Mesodermal cell (in vitro differentiated cells): Measurements from ENCODE around the gene ZNF669.

ENCODE experiments used
- H3K27ac ChIP-seq: 2 replicates; pipeline ENCODE4 v1.7.0; 2013; ENCODE audit warnings: mild to moderate bottlenecking, low read depth, low read length, moderate library complexity; ENCODE audit not compliant: severe bottlenecking
- H3K36me3 ChIP-seq: 2 replicates; pipeline ENCODE4 v1.7.1; 2013; ENCODE audit warnings: mild to moderate bottlenecking, low read length, moderate library complexity; ENCODE audit not compliant: control insufficient read depth, insufficient read depth
- H3K4me1 ChIP-seq: one replicate; pipeline ENCODE4 v1.7.1; 2013; ENCODE audit warnings: mild to moderate bottlenecking, low read length; ENCODE audit not compliant: insufficient read depth, control insufficient read depth, poor library complexity, severe bottlenecking
- H3K4me3 ChIP-seq: 2 replicates; pipeline ENCODE4 v1.7.0; 2013; ENCODE audit warnings: low read length, control low read depth, mild to moderate bottlenecking; ENCODE audit not compliant: insufficient read depth, poor library complexity, severe bottlenecking; ENCODE audit errors: extremely low read depth
- H3K9me3 ChIP-seq: 2 replicates; pipeline ENCODE4 v1.7.1; 2013; ENCODE audit warnings: mild to moderate bottlenecking, low read length, moderate library complexity; ENCODE audit not compliant: control insufficient read depth
- WGBS, 2 experiments: methylation state at CpG; one replicate each; pipeline ENCODE4 v1.1.5; 2013; ENCODE audit warnings: missing lambda C conversion rate in 2 of 2; ENCODE audit not compliant: insufficient coverage in 2 of 2; 5-methylcytosine and 5-hydroxymethylcytosine counted together

ZNF669 gene

DNA sequence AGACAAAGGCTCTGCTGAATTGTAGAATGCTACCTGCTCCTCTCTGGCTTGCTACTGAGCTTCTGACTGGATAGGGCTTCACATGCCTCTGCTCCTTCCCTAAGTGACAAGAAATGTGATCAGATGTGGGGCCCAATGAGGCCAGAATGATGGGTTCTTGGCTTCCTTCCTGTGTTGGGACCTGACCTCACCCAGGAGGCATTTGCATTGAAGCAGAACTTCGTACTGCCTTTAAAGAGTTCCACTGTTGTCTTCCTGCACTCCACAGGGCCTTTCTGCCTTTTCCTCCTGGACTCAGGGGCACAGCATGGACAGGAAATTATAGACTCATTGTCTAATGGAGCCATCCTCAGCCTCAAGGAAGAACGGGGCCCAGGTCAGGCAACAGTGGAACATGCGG is 39.9 kb downstream of the ZNF669 start:
- Histone ChIP-seq H3K4me1 (no peaks in the 10 kb centered on the region), H3K27ac (no peak overlapping the region), H3K36me3 (peaks cover 6% of the 10 kb centered on the region), H3K9me3 (peaks cover 27% of the 10 kb centered on the region), H3K4me3 (no peak overlapping the region)
- 90 to 97% methylated on average over 3 of the region's 3 CpGs for WGBS, 2 experiments

DNA sequence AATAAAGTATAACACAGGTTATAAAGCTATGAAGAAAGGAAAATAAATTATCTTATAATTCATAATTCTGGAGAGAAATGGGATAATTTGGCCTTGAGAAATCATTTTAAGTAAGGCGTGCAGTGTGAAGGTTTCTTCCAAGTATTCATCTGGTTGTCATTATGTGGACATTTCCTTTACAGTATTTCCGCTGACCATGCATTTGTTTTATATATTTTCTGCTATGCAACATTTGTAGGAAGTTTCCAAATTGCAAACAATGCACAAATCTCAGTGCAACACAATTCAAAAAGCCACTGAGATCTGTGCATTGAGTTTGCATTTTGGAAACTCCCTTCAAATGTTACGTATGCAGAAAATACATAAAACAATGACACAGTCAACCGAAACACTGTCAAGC is 43.4 kb downstream of the ZNF669 start:
- Histone ChIP-seq H3K4me3 (no peak overlapping the region), H3K9me3 (peaks cover 38% of the 10 kb centered on the region), H3K36me3 (peaks cover 6% of the 10 kb centered on the region), H3K27ac (no peak overlapping the region), H3K4me1 (no peaks in the 10 kb centered on the region)
- WGBS, 2 experiments, result 100% methylated on average over 1 of the region's 4 CpGs; no CpG with 5 or more reads in 1 of the 2 experiments

DNA sequence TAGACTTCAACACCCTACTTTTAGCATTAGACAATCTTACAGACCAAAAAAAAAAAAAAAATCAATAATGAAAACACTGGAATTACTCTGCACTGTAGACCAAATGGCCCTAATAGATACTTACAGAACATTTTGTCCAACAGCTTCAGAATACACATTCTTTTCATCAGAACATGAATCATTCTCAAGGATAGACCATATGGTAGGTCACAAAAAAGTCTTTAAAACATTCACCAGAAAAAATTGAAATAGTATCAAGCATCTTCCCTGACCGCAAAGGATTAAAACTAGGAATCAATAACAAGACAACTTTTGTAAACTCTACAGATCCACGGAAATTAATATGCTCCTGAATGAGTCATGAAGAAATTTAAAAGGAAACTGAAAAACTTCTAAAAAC is 48.1 kb downstream of the ZNF669 start:
- Histone ChIP-seq H3K4me3 (no peak overlapping the region), H3K4me1 (no peaks in the 10 kb centered on the region), H3K36me3 (no peaks in the 10 kb centered on the region), H3K27ac (no peak overlapping the region), H3K9me3 (peaks cover 55% of the 10 kb centered on the region)
- no CpG with 5 or more reads among the region's 2 CpGs for WGBS, 2 experiments

DNA sequence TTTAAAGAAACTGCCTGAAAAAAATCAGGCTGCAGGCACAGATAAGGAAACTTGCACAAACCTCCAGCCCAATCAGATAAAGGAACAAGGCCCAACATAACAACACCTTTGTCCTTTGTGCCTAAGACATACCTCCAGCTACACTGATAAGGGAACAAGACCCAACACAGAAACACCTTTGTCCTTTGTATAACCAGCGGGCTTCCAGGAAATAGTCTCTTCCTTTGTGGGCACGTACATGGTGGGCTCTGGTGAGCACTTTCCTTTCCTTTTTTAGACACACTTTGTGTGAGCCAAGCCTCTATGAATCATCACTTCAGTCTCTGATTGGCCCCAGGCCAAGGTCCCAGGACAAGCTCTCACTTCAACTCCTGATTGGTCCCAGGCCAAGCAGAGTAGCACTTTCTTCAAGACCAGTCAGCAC is 49.2 kb downstream of the ZNF669 start:
- H3K27ac ChIP-seq, result no peak overlapping the region
- H3K4me3 ChIP-seq, result no peak overlapping the region
- 62 to 81% methylated on average over 2 of the region's 2 CpGs for WGBS, 2 experiments
- H3K9me3 ChIP-seq, result peaks cover 62% of the 10 kb centered on the region
- no peaks in the 10 kb centered on the region for H3K4me1 ChIP-seq
- H3K36me3 ChIP-seq, result no peaks in the 10 kb centered on the region
